ENCODE data around the gene CBLC. TPM values are rescaled to one million over a fixed set of nuclear protein-coding genes. Genes with fewer than 3 reads are reported as not detected.

CBLC gene
- total RNA-seq, 1 experiment from 2014 or later = not detected

DNA sequence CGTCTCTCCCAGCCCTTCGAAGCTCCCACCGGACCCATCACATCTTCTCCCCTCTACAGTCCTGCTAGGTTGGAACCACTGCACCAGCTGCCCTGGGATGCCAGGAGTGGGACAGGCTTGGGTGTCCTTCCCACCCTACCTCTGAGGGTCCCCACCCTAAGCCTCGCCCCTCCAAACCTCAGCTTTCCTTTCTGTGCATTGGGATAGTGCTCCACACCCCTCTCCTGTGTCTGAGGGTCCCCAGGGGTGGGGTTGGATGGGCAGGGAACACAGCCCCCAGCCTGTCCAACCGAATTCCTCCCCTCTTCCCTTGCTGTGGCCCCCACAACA, 31.1 kb upstream of the CBLC start:
- DNase-seq (ENCODE audit: low read depth) = no peak

- peak; percentile 98 for DNase-seq (ENCODE audit: low read depth)
Observed at GRCh38 chr19:44746946-44747738, 30.5 kb upstream of the CBLC start.

DNA sequence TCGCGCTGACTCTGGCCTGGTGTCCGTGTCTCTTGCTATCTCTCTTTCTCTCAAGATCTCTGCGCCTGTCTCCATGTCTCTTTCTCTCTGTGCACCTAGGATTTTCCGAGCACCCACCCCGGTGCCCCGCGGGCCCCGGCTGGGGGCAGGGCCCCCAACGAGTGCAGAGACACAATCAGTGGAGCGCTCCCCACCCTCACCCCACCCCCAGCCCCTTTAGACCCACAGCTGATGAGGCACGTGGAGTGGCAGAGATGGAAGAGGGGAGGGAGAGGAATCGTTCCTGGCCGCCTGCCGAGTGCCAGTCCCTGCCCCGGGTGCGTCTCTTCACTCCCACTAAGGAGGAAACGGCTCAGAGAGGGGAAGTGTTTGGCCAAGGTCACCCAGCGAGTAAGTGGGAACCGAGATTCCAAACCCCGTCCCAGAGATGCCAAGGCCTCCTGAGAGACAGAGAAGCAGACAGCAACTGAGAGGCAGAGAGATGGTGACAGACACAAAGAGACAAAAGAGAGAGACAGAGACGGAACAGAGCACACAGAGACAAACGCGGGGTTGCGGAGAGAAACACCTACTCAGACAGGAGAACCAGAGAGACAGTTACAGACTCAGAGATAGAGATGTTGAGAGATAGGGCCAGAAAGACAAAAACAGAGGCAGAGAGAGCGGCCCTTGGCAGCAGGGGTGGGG, 29.8 kb upstream of the CBLC start:
- peak; percentile 71 for DNase-seq (ENCODE audit: low read depth)

DNA sequence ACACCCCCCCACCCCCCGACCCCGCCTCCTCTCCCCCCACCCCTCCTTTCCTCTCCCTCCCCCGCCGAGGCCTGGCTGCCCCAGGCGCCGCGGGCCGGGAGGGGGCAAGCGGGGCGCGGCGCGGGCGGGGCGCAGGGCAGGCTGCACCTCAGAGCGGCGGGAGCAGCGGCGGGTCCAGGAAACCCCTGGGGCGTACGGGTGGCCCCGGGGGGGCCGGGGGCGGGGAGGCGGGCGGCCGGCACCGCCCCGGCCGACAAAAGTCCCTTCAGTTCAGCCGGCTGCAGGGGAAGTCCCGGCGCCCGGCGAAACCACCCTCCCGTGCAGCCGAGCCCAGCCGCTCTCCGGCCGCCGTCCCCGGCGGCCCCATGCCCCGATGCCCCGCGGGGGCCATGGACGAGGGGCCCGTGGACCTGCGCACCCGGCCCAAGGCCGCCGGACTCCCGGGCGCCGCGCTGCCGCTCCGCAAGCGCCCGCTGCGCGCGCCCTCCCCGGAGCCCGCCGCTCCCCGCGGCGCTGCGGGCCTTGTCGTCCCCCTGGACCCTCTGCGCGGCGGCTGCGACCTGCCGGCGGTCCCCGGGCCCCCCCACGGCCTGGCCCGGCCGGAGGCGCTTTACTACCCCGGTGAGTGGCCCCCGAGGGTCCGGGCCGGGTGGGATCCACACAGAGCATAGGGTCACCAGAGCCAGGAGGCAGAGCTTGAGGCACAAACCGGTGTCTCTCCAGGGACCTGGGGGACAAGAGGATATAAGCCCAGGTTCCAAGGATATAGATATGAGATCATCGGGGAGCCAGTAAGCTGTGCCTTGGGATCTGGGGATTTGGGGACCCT, 29.1 kb upstream of the CBLC start, which contains the start of gene BCL3:
TSS of gene BCL3 (plus strand) at position 283 of the 829 bp plus-strand sequence. CDS start at position 366, 83 bp downstream.
- DNase-seq (ENCODE audit: low read depth) = peak; percentile 86

DNA sequence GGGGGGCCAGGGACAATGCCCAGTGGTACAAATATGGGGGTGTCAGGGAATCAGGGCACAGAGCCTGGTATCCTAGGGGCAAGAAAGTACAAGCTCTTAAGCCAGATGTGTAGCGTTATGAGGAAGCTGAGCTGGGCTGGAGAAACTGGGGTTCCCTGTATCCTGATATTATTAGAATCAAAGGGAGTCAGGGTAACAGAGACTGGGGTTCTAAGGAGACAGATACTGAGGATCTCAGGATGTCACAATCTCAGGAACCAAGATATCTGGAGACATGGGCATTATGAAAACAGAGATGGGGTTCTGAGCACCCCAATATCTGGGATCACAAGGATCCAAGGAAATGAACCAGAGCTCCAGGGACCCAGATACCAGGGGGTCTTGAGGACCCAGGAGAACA, 28.4 kb upstream of the CBLC start:
- DNase-seq (ENCODE audit: low read depth) = no peak

DNA sequence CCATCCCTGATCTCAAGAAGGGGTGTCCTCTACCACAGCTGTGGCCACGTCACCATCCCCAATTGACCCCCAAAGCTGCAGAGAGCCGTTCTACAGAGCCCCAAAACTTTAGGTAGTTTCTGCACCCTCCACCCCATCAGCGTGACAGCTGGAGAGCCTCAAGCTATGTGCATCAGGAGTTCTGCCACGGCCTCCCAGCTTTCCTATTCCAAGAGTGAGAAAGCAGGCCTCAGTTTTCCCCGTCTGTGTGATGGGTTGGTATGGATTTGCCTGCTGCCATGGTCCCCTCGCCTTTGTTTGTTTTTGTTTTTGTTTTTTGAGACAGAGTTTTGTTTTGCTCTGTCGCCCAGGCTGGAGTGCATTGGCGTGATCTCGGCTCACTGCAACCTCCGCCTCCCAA, 27.7 kb upstream of the CBLC start:
- DNase-seq (ENCODE audit: low read depth) = no peak

- DNase-seq (ENCODE audit: low read depth) = no peak
Observed at GRCh38 chr19:44752123-44752815, 25.4 kb upstream of the CBLC start.

DNA sequence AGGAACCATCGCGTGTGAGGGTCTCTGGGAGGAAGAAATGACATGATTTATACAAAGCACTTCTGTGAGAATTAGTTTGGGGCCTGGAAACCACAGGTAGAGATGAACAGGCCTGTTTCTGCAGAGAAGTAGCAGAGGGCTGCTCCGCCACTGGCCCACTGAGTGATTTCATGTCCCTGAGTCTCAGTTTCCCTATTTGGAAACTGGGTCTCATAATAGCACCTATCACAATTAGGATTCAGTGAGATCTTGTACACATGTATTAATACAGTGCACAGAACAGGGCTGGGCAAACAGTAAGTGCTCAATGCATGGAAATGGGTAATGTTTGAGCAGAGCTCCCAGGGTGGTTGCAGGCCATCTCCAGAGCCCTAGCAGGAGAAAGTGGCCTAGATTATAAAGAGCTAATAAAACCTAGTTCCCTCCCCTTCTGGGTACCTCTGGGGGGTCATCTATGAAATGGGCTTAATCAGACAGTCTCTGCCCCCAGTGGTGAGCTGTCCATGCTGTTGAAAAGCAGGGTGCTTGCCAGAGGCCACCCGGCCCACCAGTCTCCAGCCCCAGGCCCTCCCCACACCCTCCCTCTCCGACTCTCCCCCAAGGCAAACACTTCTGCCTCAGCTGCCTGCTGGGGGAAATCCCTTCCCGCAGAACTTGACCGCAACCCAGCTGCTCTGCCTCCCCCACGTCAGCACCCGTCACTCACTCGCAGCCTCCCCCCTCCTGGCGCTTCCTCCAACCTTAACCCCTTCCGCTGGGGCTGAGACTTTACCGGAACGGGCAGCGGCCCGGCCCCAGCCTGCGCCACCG, 24.7 kb upstream of the CBLC start:
- peak; percentile 98 for DNase-seq (ENCODE audit: low read depth)

DNA sequence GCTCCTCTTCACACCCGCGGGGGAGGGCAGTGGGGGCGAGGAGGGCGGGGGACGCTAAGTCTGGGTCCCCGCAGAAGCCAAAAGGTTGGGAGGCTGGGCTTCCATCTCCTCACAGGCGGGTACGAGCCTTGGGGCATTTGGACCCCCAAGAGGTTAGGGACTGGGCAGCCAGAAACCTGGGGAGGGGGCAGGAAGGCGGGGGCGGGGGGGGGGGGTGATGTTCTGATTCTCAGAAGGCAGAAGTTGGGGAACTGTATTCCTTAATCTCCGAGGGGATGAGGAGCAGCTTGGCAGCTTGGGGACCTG, 24.1 kb upstream of the CBLC start:
- no peak for DNase-seq (ENCODE audit: low read depth)

DNA sequence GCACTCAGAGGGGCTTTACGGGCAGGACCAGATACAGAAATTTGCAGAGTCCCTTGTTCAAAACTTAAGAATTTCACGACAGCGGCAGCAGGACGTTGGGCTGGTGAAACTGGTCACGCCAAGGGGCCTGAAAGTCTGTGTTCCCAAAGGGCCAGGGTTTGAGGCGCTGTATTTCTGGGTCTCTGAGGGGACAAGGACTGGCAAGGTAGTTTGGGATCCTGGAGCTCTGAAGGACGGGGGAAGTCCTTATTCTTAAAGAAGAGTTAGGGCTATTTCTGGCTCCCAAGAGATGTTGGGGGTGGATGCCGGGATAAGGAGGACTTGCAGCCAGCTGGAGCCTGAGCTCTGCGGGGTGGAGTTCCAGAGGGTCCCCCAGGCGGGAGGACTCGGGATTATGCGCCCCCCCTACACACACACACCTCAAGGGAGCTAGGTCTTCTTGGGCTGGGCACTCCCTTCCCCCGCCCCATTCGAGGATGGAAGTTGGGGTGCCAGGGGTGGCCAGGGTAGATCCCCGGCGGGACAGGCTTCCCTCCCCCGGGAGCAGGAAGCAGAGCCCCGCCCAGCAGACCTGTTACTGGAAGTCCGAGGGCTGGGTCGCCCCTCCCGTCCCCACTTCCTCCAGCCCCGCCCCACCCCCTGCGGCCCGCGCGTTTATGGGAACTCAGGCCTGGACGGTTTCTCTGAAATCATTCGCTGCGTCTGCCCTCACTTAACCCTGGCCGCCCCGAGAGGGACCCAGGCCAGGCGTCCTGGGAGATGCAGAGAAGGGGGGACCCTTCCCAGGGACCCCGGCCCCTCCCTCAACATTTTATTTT, 23.5 kb upstream of the CBLC start:
- peak; percentile 92 for DNase-seq (ENCODE audit: low read depth)

- DNase-seq (ENCODE audit: low read depth) = no peak
Observed at GRCh38 chr19:44754750-44755080, 23.0 kb upstream of the CBLC start.

DNA sequence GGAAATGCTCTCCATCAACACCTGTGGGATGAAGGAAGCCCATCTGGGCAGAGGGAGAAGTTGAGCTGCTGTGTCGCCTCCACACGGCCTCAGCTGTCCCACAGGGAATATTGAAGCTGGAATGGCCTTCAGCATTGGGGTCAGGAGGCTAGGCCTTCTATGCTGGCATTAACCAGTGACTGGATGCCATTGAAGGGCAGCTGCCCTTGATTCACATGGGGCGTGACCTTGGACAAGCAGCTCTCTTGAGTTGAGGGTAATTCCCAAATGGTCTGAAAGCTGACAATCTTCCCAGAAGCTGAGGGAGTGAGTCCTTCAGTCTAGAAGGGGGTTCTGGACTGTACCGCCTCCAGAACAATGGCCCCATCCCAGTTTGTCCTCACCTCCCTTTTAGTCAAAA, 22.5 kb upstream of the CBLC start:
- DNase-seq (ENCODE audit: low read depth) = no peak

DNA sequence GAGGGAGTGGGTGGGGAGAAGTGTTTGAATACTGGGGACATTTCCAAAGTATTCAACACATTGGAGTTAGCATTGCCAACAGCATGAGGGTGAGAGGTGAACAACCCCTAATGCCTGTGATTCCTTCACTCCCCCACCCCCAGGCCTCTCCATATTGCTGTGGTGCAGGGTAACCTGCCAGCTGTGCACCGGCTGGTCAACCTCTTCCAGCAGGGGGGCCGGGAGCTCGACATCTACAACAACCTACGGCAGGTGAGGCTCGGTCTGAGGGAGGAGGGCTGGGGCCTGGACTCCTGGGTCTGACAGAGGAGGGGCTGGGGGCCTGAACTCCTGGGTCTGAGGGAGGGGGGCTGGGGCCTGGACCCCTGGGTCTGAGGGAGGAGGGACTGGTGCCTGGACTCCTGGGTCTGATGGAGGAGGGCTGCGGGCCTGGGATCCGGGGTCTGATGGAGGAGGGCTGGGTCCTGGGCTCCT, 21.6 kb upstream of the CBLC start:
- no peak for DNase-seq (ENCODE audit: low read depth)

DNA sequence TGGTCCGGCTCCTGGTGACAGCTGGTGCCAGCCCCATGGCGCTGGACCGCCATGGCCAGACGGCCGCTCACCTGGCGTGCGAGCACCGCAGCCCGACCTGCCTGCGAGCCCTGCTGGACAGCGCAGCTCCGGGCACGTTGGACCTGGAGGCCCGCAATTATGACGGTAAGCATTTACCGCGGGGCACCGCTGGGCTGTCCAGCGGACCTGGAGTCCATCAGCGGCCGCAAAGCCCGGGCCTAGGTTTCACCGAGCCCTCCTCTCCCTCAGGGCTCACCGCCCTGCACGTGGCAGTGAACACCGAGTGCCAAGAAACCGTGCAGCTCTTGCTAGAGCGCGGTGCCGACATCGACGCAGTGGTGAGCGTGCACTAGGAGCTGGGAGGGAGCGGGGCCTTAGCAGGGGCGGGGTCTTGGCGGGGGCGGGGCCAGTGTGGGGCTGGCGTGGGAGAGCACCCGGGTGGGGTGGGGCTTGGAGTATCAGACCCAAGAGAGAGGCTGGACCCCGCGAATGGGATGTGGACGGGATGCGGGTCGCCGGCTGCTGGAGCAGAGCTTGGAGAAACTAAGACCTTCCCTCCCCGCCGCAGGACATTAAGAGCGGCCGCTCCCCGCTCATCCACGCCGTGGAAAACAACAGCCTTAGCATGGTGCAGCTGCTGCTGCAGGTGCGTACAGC, 20.5 kb upstream of the CBLC start:
- no peak for DNase-seq (ENCODE audit: low read depth)

- DNase-seq (ENCODE audit: low read depth) = no peak
Observed at GRCh38 chr19:44757735-44758505, 19.8 kb upstream of the CBLC start.

GRCh38 chr19:44758596-44758995, 19.1 kb upstream of the CBLC start:
- DNase-seq (ENCODE audit: low read depth) = no peak

DNA sequence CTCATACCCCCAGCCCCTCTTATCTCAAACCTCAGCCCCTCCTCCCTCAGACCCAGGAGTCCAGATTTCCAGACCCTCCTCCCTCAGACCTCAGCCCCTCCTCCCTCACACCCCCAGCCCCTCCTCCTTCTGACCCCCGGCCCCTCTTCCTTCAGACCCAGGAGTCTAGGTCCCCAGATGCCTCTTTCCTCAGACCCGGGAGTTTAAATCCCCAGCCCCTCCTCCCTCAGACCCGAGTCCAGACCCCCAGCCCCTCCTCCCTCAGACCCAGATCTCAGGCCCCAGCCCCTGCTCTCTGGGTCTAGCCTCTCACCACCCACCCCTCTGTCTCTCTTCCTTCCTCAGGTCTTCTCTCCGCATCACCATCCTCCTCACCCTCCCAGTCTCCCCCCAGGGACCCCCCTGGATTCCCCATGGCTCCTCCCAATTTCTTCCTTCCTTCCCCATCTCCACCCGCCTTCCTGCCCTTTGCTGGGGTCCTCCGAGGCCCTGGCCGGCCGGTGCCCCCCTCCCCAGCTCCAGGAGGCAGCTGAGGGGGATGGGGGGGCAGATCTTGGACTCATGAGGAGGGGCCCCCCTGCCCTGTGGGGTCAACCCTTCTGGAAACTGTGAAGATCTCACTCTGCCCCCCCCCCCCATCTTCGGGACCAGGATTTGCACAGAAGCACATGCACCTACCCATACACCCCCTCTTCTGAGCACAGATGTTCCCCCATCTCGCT, 18.4 kb upstream of the CBLC start:
- DNase-seq (ENCODE audit: low read depth) = no peak

GRCh38 chr19:44762038-44762437, 15.7 kb upstream of the CBLC start:
- no peak for DNase-seq (ENCODE audit: low read depth)
